Activated T-cell treated with anti-CD3 and anti-CD28 coated beads, Interleukin-2, amount 50 U/mL, for 1 hour (primary cell): Measurements from ENCODE around the gene SLC17A7.
A peak's percentile ranks its signal among the peaks of the same experiment; 100 is the strongest.

ENCODE experiments used
- DNase-seq: peaks from one replicate; pipeline ENCODE4 v3.0.0-alpha.2; 2020

SLC17A7 gene

DNA sequence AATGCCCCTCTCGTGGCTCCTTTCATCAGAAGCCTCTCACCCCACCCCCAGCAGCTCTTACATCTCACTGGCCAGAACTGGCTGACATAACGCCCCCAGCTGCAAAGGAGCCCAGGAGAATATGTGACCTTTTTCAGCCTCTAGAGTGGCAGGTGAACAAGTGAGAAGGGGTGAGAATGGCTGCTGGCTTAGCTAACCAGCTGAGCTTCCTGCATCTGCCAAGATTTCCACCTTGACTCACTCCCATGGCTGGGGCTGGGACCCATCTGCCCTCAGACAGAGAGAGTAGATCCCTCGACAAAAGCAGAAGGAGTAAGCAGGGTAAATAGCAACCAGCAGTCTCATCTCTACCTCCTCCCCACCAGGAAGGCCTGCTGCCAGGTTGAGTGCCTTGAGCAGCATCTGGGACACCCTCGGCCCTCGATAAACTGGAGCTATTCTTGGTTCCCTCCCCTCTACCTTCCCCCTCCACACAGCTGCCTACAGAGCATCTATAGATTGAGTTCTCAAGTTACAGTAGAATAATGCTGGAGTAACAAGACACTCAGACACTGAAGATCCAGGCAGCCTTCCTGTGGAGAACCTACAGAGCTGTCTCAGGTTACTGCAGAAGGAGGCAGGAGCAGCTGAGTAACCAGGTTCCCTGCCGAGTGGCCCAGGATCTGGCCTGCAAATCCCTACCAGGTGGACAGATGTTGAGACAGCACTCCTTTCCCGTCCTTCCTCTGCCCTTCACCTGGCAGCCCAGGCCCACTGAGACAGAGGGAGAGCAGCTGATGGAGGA is 37.7 kb downstream of the SLC17A7 start:
- DNase-seq, result no peak

DNA sequence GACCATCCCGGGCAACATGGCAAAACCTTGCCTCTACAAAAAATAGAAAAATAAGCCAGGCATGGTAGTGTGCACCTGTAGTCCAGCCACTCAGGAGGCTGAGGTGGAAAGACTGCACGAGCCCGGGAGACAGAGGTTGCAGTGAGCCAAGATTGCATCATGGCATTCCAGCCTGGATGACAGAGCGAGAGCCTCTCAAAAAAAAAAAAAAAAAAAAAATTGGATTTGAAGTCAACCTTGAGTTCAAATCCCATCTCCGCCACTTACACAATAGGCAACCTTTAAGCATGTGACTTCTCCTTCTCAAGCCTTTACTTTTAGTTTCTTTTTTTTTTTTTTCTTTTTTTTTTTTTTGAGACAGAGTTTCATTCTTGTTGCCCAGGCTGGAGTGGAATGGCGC is 41.3 kb downstream of the SLC17A7 start:
- DNase-seq, result no peak

DNA sequence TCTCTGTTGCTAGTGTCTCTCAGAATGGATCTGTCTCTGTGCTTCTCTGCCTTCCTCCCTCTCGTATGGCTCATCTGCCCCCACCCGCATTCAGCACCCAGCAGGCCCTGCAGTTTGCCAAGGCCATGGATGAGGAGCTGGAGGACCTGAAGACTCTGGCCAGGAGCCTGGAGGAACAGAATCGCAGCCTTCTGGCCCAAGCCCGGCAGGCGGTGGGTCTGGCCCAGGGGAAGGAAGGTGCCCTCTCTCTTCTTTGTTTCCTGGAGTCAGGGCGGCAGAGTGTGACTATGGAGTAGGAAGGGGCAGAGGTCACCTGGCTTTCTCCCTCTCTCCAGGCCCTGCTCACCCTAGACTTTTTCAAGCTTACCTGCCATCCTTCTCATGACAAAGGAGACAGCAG is 42.4 kb downstream of the SLC17A7 start:
- no peak for DNase-seq

DNA sequence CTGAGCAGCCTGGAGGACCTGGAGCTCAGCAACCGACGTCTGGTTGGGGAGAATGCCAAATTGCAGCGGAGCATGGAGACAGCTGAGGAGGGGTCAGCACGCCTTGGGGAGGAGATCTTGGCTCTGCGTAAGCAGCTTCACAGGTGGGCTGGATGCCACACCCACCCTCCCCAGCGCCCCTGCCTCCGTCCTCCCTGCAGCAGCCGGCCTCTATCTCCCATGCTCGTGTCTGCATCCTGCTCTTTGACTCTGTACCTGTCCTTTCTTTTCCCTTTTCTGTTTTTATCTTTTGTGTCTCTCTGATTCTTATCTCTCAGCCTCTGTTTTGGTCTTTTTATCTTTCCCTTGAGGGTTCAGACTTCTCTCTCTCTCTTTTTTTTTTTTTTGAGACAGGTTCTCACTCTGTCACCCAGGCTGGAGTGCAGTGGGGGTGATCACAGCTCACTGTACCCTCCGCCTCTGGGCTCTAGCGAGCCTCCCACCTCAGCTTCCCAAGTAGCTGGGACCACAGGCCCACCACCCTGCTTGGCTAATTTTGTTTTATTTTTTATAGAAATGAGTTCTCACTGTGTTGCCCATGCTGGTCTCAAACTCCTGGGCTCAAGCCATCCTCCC is 43.2 kb downstream of the SLC17A7 start:
- DNase-seq, result no peak

DNA sequence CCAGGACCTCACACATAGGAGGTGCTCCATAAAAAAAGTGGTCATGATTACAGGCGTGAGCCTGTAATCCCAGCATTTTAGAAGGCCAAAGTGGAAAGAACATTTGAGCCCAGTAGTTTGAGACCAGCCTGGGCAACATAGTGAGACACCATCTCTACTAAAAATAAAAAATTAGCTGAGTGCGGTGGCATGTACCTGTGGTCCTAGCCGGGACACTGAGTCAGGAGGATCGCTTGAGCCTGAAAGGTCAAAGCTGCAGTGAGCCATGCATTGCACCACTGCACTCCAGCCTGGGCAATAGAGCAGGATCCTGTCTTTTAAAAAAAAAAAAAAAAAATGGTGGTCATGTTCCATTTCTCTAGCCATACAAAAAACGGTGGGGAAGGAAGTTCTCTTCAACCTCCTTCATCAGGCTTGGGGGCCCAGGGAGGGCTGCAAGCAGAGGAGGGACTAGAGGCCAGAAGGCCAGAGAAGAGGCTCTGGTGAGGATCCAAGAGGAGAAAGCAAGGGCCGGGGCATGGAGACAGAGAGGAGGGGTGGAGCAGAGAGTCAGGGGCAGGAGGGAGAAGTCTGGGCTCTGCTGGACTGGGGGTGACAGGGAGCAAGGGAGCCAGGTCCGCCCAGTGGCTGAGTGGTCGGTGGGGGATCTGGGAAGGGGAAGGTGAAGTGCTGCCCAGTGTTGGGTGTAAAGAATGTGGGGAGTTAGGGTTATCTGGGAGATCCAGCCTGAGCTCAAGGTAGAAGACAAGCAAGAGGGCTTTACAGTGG is 44.4 kb downstream of the SLC17A7 start:
- DNase-seq, result no peak

DNA sequence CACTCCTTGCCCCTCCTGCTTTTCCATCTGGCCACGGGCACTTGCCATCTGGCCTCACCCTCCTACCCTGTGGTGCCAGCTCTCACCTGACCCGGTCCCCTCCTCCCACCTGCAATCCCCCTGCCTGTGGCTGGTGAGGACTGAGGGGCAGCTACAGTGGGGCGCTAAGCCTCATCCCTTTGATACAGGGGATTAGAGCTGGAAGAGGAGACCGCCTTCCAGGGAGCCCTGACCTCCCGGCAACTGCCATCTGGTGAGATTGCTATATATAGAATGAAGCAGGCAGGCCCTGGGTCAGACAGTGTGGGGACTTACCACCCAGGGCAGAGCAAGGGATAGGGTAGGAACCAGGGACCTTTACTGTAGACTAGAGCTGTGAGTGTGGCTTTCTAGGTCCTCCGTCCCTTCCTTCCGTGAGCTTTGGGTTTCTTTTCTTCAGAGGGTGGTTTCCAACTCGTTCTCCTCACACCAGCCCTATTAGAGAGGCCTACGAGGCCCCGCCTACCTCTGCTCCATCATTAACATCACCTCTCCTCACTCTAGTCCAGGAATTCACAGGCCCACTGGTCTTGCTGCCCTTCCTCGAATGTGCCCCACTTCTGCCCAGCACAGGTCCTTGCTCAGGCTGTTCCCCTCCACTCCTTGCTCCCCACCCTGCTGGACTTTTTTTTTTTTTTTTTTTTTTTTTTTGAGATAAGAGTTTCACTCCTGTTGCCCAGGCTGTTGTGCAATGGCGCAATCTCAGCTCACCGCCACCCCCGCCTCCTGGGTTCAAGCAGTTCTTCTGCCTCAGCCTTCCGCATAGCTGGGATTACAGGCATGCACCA is 45.5 kb downstream of the SLC17A7 start:
- no peak for DNase-seq

DNA sequence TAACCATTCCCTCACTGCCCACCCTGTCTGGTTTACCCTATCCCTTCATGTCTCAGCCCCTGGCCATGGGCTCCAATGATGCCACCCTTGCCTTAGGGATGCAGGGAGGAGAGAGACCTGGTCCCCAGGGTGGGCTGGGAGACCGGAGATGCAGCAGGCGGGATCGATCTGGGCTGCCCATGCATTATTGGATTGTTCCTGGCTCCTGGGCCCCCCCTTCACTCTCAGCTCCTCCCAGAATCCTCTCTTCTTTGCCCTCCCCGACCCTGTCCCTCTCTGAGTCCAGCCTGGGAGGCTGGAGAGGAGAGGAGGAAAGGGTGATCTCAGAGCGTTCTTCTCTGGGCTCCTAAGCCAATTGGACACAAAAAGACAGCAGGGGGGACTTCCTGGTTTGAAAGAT is 47.4 kb downstream of the SLC17A7 start:
- DNase-seq, result no peak

DNA sequence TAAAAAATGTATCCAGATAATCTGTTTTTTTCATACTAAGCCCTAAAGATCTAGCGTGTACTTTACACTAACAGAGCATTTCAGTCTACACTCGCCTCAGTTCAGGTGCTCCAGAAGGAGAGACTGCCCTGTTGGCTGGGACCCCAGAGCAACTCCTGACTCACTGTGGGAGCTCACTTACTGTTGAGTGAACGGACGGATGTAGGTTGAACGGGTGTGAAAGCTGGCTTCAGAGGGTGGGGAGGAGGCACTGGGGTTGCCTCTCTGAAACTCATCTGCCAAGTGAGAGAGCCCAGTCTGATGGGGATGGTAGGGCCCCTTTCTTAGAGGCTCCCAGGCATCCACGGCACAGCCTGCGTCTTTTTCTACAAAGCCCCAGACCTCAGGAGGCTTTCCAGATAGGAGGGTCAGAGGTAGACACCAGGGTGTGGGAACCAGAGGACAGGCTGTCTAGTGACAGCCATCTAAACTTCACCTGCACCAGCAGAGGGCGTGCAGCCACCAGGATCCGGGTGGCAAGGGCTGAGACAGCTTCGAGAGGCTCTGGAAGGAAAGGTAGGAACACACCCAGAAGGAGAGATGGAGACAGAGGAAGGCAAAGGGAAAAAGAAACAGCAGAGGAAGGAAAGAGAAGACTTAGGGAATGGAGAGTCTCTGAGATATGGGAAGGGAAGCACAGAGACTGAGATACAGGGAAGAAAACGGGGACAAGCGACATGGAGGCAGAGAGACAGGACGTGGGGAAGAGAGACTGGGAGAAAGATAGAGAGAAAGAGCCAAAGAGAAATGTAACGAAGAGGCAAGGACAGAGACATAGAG is 49.5 kb downstream of the SLC17A7 start:
- peak; percentile 79 for DNase-seq

DNA sequence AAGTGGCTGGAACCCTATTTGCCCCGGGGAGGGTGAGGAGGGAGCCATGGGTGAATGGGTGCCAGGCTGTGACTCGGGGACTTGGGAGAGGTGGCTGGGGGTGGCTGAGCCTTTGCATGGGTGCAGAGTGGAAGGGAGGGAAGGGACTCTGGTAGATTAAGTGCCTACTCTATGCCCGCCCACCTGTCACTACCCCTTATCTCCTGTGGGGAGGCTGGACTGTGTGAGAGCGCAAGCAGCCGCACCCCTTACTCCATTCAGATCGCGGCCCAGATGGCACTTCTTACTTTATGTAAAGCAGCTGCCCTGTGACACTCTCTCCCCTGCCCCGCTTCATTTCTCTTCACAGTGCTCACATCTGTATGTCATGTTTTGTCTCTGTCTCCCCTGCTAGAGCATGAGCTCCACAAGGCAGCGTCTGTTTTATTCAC is 50.4 kb downstream of the SLC17A7 start:
- no peak for DNase-seq

DNA sequence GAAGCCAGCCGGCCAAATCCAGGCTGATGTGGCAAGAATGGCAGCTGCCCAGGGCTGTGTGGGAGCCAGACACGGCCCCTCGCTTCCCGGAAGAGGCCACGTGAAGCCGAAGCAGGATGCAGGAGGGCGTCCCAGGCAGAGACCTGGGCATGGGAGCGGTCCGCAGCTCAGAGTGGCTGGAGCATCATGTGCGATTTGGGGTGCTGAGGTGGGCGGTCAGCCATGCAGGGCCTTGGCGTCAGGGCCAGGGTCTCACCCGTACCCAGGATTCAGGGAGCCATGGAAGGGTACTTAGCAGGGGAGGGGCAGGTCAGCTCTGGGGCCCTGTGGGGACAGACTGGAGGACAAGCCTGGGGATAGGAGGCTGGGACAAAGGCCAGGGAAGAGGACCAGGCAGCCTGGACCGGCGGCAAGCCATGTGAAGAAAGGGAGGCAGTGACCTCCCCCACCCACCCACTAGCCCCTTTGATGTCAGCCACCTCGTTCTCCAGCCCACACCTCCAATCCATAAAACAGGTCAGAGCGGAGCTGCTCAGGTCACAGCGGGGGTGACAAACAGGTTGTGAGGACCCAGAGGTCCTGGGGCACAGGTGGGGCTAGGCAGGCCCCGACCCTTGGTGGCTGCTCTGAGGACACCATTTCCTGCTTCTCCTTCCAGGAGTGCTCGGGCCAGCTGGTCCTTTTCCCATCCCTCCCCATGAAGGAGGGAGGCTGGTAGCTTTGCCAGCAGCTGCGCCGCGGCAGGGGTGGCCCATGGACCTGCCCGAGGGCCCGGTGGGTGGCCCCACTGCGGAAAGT is 51.0 kb downstream of the SLC17A7 start:
- no peak for DNase-seq

DNA sequence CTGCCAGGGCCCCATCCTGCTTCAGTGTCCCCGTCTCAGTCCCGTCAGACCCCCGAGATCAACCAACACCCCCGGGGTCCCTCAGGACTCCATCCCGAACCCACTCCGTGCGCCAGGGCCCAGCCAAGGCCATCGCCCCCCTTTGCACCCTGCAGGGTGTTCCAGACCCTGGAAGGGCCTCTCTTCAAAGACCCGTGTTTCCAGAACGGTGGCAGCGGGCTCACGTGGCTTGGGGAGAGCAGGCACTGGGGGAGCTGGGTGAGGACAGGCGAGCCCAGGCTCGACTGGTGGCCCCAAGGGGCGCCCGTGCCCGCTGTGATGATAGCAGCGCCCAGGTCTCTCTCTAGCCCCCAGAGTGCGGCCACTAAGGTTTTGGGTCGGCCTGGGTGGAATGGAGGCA is 51.9 kb downstream of the SLC17A7 start:
- no peak for DNase-seq

DNA sequence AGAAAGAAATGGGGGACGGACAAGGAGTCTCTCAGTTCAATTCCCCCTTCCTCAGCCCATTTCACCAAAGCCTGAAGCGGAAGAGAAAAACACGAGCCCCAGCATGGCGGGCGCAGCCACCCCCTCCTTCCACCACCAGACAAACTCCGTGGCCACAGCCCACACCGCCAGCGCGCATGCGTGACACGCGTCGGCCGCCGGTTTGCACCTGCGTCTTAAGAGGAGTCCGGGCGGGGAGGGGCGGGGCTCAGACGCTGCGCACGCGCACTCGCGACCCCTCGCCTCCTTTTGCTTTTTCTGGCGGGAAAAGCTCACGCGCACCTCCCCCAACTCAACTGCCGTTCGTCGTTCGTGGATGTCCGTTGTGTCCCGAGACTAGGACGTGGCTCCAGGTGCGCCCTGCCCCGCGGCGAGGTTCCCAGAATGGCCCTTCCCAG is 53.4 kb downstream of the SLC17A7 start, which contains the start of gene KASH5:
Gene KASH5, plus strand, starts transcription at position 314 of the 437 bp plus-strand sequence. CDS start 2,635 bp downstream, outside the sequence.
- peak; percentile 81 for DNase-seq

DNA sequence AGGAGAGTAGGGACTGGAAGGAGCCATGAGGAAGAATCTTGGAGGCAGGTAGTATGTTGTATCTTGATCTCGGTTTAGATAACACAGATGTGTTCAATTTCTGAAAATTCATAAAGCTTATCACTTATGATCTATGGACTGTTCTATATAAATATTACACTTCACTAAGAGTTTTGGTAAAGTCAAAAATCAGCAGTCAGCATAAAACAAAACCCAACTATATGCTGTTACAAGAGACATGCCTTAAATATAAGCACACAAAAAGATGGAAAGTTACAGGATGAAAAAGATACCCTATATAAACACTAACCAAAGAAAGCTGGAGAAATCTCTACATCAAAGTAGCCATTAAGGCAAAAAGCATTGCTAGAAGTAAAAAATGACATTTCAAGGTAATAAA is 57.7 kb downstream of the SLC17A7 start:
- DNase-seq, result no peak

DNA sequence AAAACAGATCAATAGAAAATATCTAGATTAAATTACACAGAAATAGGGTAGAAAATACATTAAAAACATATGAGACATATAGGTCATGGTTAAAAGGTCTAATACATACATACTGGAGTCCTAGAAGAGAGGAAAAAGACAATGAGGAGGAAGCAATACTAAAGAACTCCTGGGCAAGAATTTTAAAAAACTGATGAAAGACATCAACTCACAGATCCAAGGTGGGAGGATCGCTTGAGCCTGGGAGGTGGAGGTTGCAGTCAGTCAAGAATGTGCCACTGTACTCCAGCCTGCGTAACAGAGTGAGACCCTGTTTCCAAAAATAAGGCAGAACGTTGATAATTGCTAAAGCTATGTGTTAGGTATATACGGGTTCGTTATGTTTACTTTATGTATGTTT is 58.7 kb downstream of the SLC17A7 start:
- DNase-seq, result no peak

DNA sequence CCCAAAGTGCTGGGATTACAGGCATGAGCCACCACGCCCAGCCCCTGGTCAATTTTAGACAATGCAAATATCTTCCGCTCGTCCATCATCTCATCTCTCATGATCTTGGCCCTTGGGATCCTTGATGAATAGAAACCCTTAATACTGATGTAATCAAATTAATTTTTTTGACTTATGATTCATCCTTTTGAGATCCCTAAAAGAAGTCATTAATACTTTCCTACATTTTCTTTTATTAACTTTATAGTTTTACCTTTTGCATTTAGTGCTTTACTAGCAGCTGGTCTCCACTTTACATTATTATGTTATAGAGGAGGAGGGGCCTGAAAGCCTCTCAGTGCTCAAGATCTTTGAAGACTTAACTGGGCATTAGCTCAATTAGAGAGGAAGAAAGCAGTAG is 60.9 kb downstream of the SLC17A7 start:
- no peak for DNase-seq
